GM13976 (cell line): Measurements from ENCODE around the gene CNOT4.

Experiments
- DNase-seq: peaks from one replicate; pipeline ENCODE4 v3.0.0; 2012; ENCODE audit warnings: low spot score
- CTCF ChIP-seq: IDR thresholded peaks from 2 replicates; pipeline ENCODE4 v1.5.1; 2012; ENCODE audit warnings: borderline replicate concordance, mild to moderate bottlenecking; ENCODE audit not compliant: insufficient read depth; ENCODE audit errors: extremely low read depth, missing control alignments, control extremely low read depth
- in situ Hi-C: fragments of 300-500 bp; cut with MboI; formaldehyde crosslinking; loops from one replicate; pipeline ENCODE4 v1.12.0; 2022; ENCODE audit warnings: low sequenced_read_pairs, mixed read lengths, inconsistent platforms; ENCODE audit not compliant: unreplicated experiment

The CNOT4 gene

GRCh38 chr7:135380351-135380750 is 129.6 kb downstream of the CNOT4 start:
- TF ChIP-seq CTCF: no peak
- in situ Hi-C loops: no loop called here
- DNase-seq: no peak

GRCh38 chr7:135377171-135377570 is 132.7 kb downstream of the CNOT4 start:
- no peak for DNase-seq
- in situ Hi-C loops: no loop called here
- no peak for TF ChIP-seq CTCF

- no peak for TF ChIP-seq CTCF
- in situ Hi-C loops: no loop called here
- DNase-seq: no peak
Observed at GRCh38 chr7:135375908-135376699, 133.8 kb downstream of the CNOT4 start.

- no peak for DNase-seq
- no peak for TF ChIP-seq CTCF
- in situ Hi-C loops: no loop called here
Observed at GRCh38 chr7:135374736-135375135, 135.2 kb downstream of the CNOT4 start.

- no peak for TF ChIP-seq CTCF
- in situ Hi-C loops: no loop called here
- DNase-seq: no peak
Observed at GRCh38 chr7:135372222-135372621, 137.7 kb downstream of the CNOT4 start.

GRCh38 chr7:135370656-135371055 is 139.2 kb downstream of the CNOT4 start:
- no peak for TF ChIP-seq CTCF
- in situ Hi-C loops: no loop called here
- no peak for DNase-seq

GRCh38 chr7:135369405-135369804 is 140.5 kb downstream of the CNOT4 start:
- in situ Hi-C loops: no loop called here
- no peak for TF ChIP-seq CTCF
- DNase-seq: no peak
